ENCODE data around the gene BRI3BP. TPM values are rescaled to one million over a fixed set of nuclear protein-coding genes. Genes with fewer than 3 reads are reported as not detected.

Gene BRI3BP
- total RNA-seq, 1 experiment from 2014 or later: 19.6 TPM

DNA sequence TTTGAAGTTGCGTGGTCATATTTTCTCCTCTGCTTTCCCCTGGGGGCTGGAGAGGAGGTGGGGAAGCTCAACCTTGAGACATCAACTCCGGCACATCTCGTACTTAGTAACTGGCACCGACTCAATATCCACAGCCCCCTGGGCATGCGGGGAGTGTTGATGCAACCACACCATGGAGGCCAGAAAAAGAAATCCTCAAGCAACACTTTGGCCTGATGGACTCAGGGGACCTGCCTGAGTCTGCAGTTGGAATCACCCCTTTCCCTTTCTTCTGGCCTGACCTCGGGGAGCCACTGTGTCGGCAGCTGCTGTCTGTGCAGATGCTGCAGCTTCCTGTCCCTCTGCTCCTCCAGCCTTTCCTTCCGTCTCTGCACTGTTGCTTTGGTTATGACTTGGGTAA lies 60.4 kb downstream of the BRI3BP start:
- Mint-ChIP-seq H3K27ac (ENCODE audit: unreplicated experiment) (no peak overlapping the region), H3K9me3 (ENCODE audit: unreplicated experiment) (no peaks in the 10 kb centered on the region), H3K27me3 (ENCODE audit: insufficient read depth, unreplicated experiment) (no peaks in the 10 kb centered on the region), H3K4me1 (ENCODE audit: low read depth, unreplicated experiment) (no peaks in the 10 kb centered on the region), H3K4me3 (ENCODE audit: unreplicated experiment) (no peak overlapping the region), H3K36me3 (ENCODE audit: insufficient read depth, unreplicated experiment) (no peaks in the 10 kb centered on the region)
- TF ChIP-seq, protein P1, sequence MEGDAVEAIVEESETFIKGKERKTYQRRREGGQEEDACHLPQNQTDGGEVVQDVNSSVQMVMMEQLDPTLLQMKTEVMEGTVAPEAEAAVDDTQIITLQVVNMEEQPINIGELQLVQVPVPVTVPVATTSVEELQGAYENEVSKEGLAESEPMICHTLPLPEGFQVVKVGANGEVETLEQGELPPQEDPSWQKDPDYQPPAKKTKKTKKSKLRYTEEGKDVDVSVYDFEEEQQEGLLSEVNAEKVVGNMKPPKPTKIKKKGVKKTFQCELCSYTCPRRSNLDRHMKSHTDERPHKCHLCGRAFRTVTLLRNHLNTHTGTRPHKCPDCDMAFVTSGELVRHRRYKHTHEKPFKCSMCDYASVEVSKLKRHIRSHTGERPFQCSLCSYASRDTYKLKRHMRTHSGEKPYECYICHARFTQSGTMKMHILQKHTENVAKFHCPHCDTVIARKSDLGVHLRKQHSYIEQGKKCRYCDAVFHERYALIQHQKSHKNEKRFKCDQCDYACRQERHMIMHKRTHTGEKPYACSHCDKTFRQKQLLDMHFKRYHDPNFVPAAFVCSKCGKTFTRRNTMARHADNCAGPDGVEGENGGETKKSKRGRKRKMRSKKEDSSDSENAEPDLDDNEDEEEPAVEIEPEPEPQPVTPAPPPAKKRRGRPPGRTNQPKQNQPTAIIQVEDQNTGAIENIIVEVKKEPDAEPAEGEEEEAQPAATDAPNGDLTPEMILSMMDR (IDR thresholded peaks at IDR 0.05; ENCODE audit: insufficient read depth in 1 of 2, low read depth in 1 of 2, low read length in 1 of 2, severe bottlenecking in 1 of 2, unreplicated experiment in 1 of 2): no peak
- ChIA-PET CTCF (no interaction called here), POLR2A (no interaction called here)
- no peaks in the 10 kb centered on the region for H3K27me3 ChIP-seq (replicated peaks; ENCODE audit: control insufficient read depth, insufficient read depth, low read length)
- intact Hi-C loops (cut with micrococcal nuclease; ENCODE audit: unreplicated experiment): no loop called here
- DNase-seq: no peak
- no peaks in the 10 kb centered on the region for H3K9me3 ChIP-seq
- H3K36me3 ChIP-seq (ENCODE audit: control insufficient read depth, insufficient read depth, low read length): no peaks in the 10 kb centered on the region
- H3K4me3 ChIP-seq (ENCODE audit: low read depth, low read length): no peak overlapping the region
- no peaks in the 10 kb centered on the region; the same call in 1 of the 2 replicates for H3K4me1 ChIP-seq
- BruUV-seq (replicated peaks): no TSS peak

DNA sequence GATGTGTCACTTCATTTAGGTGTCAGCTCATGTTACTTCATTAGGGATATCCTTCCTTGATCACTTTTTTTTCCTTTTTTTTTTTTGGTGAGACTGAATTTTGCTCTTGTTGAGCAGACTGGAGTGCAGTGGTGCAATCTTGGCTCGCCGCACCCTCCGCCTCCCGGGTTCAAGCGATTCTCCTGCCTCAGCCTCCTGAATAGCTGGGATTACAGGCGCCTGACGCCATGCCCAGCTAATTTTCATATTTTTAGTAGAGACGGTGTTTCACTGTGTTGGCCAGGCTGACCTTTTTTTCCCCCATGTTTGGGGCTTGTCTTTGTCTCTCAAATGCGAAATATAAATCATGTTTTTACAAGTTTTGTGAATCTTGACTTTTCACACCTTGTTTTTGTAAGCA lies 62.1 kb downstream of the BRI3BP start:
- ChIA-PET CTCF (no interaction called here), POLR2A (interaction anchor here (0.6 kb wide), 1 partner anchor 34 kb away, joined by 5 read pairs; no protein-coding TSS in a partner anchor)
- no TSS peak for BruUV-seq (replicated peaks)
- H3K36me3 Mint-ChIP-seq (ENCODE audit: insufficient read depth, unreplicated experiment): no peaks in the 10 kb centered on the region
- intact Hi-C loops (cut with micrococcal nuclease; ENCODE audit: unreplicated experiment): no loop called here
- H3K4me3 ChIP-seq (ENCODE audit: low read depth, low read length): no peak overlapping the region
- no peak for DNase-seq
- no peaks in the 10 kb centered on the region for H3K9me3 Mint-ChIP-seq (ENCODE audit: unreplicated experiment)
- H3K4me1 ChIP-seq: no peaks in the 10 kb centered on the region; the same call in 1 of the 2 replicates
- H3K9me3 ChIP-seq: no peaks in the 10 kb centered on the region
- H3K27ac Mint-ChIP-seq (ENCODE audit: unreplicated experiment): no peak overlapping the region
- H3K4me1 Mint-ChIP-seq (ENCODE audit: low read depth, unreplicated experiment): no peaks in the 10 kb centered on the region
- H3K36me3 ChIP-seq (ENCODE audit: control insufficient read depth, insufficient read depth, low read length): no peaks in the 10 kb centered on the region
- TF ChIP-seq, protein P1 (IDR thresholded peaks at IDR 0.05; ENCODE audit: insufficient read depth in 1 of 2, low read depth in 1 of 2, low read length in 1 of 2, severe bottlenecking in 1 of 2, unreplicated experiment in 1 of 2): no peak
- no peaks in the 10 kb centered on the region for H3K27me3 ChIP-seq (replicated peaks; ENCODE audit: control insufficient read depth, insufficient read depth, low read length)
- H3K4me3 Mint-ChIP-seq (ENCODE audit: unreplicated experiment): no peak overlapping the region
- no peaks in the 10 kb centered on the region for H3K27me3 Mint-ChIP-seq (ENCODE audit: insufficient read depth, unreplicated experiment)

DNA sequence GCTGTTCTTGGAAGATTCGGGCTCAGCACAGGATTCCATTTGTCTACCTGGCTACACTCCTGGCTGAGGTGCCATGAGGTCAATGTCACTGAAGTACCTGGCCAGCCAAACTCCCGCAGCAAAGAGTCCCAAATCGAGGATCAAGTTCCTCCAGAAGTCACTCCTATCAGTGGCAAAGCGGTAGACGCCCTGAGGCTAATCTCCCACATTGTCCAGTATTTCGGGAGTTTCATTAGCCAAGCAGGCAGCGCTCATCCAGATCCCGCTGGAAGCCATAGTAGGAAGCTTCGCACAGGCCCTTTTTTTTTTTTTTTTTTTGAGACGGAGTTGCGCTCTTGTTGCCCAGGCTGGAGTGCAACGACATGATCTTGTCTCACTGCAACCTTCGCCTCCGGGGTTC lies 62.9 kb downstream of the BRI3BP start:
- no peaks in the 10 kb centered on the region for H3K36me3 Mint-ChIP-seq (ENCODE audit: insufficient read depth, unreplicated experiment)
- Histone ChIP-seq H3K9me3 (no peaks in the 10 kb centered on the region), H3K36me3 (ENCODE audit: control insufficient read depth, insufficient read depth, low read length) (no peaks in the 10 kb centered on the region), H3K4me3 (ENCODE audit: low read depth, low read length) (no peak overlapping the region), H3K27me3 (replicated peaks; ENCODE audit: control insufficient read depth, insufficient read depth, low read length) (no peaks in the 10 kb centered on the region), H3K4me1 (0 out of 2 replicates have a peak, but pooled peaks cover 6% of the 10 kb centered on the region)
- CTCF ChIA-PET: no interaction called here
- BruUV-seq (replicated peaks): no TSS peak
- no peaks in the 10 kb centered on the region for H3K27me3 Mint-ChIP-seq (ENCODE audit: insufficient read depth, unreplicated experiment)
- TF ChIP-seq, protein P1 (IDR thresholded peaks at IDR 0.05; ENCODE audit: insufficient read depth in 1 of 2, low read depth in 1 of 2, low read length in 1 of 2, severe bottlenecking in 1 of 2, unreplicated experiment in 1 of 2): no peak
- H3K9me3 Mint-ChIP-seq (ENCODE audit: unreplicated experiment): no peaks in the 10 kb centered on the region
- no peak for DNase-seq
- no peaks in the 10 kb centered on the region for H3K4me1 Mint-ChIP-seq (ENCODE audit: low read depth, unreplicated experiment)
- H3K4me3 Mint-ChIP-seq (ENCODE audit: unreplicated experiment): no peak overlapping the region
- no peak overlapping the region for H3K27ac Mint-ChIP-seq (ENCODE audit: unreplicated experiment)
- intact Hi-C loops (cut with micrococcal nuclease; ENCODE audit: unreplicated experiment): no loop called here
- POLR2A ChIA-PET: interaction anchor here (0.5 kb wide), 1 partner anchor 8 kb away, joined by 6 read pairs; no protein-coding TSS in a partner anchor

All from Caco-2 (cell line).